GM12873 (cell line): ENCODE data around the gene C9orf78.

ENCODE experiments used
- CTCF ChIP-seq: IDR thresholded peaks from 2 replicates; pipeline ENCODE4 v1.5.1; 2012; ENCODE audit warnings: low read depth, mild to moderate bottlenecking, moderate library complexity, low read length, control low read depth; ENCODE audit not compliant: insufficient read depth; ENCODE audit errors: missing control alignments

Gene C9orf78

GRCh38 chr9:129869585-129870501 lies 34.8 kb upstream of the C9orf78 start:
- TF ChIP-seq CTCF = no peak

- no peak for TF ChIP-seq CTCF
These were observed 33.9 kb upstream of the C9orf78 start for GRCh38 chr9:129868872-129869486.

- TF ChIP-seq CTCF = no peak
These were observed 33.2 kb upstream of the C9orf78 start for GRCh38 chr9:129868023-129868871.

- no peak for TF ChIP-seq CTCF
These were observed 32.3 kb upstream of the C9orf78 start for GRCh38 chr9:129867136-129868022.

- no peak for TF ChIP-seq CTCF
These were observed 31.5 kb upstream of the C9orf78 start for GRCh38 chr9:129866394-129867135.

- no peak for TF ChIP-seq CTCF
These were observed 30.7 kb upstream of the C9orf78 start for GRCh38 chr9:129865668-129866320.
